ENCODE measurements around the gene MYLK.
A peak's percentile ranks its signal among the peaks of the same experiment; 100 is the strongest.

The MYLK gene

DNA sequence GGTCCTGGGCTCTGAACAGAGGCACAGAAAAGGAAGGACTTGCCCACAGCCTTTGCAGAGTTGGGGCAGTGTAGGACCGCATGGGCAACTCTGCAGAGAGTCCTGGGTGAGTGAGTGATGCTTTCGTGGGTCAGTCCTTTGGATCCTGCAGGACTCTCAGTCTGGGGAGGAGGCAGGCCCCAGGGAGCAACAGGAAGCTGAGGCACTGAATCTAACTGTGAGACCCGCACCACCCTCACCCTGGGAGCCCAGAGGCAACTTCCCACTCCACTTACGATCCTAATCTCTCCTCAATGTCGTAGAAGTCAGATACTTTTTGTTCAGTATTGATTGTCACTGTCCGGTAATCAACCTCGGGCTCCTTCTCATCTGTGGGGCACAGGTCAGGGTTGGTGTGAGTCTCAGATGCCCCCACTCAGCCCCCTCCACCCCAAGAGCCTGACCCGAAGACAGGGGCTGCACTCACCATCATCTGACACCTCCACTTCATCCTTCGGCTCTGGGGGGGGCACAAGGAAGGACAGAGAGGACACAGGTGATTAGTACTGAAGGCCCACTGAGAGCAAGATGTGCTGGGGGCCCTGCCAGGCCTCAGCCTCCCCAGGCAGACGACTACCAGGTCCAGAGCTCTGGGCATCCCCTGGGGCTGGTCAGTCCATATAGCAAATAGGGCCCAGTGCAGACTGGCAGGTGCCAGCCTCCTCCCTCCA is 235.3 kb downstream of the MYLK start:
- DNase-seq (ENCODE audit: low spot score) = no peak

DNA sequence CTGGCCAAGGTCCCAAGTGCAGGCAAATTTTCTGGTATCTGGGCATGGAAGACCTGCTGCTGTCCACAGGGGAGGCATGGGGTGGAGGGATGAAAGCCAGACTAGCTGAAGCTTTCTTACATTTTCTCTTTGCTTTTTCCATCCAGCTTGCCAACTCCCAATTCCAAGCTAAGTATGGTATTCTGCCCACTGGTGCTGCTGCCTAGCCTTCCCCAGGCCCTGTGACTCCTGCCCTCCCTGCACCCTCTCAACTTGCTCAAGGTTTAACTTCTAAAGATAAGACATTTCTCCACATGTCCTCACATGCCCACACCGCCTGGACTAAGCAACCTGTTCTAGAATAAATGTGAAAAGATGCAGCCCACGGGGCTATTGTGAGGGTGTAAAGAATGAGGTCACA is 239.8 kb downstream of the MYLK start:
- DNase-seq (ENCODE audit: low spot score) = no peak

DNA sequence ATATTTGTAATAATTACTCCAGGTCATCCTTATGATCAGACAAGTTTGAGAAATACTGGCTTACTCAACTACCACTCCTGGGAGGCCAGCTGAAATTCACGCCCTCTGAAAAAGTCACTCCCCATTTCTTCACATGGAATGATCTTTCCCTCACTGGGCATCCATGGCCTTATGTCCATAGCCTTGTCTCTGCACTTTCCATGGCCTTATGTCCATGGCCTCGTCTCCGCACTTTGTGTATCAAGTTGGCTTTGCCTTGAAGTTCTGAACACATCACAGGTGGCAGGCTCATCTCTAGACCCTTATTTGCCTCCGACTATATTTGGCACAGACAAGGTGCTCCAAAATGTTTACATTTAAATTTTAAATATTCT is 241.2 kb downstream of the MYLK start:
- no peak for DNase-seq (ENCODE audit: low spot score)

- peak; percentile 76 for DNase-seq (ENCODE audit: low spot score)
Observed at GRCh38 chr3:123642182-123642956, 241.8 kb downstream of the MYLK start.

GRCh38 chr3:123641505-123641904 is 242.6 kb downstream of the MYLK start:
- no peak for DNase-seq (ENCODE audit: low spot score)

- no peak for DNase-seq (ENCODE audit: low spot score)
Observed at GRCh38 chr3:123640740-123641462, 243.2 kb downstream of the MYLK start.

DNA sequence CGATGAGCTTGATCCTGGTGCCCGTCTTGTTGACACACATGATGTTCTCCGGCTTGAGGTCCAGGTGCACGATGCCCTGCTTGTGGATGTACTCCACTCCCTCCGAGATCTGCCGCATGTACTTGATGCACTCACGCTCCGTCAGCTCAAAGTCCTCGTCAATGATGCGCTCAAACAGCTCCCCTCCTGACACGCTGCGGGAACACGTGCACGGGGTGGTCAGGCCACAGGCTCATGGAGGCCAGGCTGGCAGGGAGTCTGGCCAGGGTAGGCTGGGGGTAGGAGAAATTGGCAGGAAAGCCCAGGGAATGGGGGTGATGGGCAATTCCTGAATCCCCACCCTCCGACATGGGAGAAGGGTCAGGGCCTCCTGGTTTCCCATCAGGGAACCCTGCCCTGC is 243.8 kb downstream of the MYLK start:
- no peak for DNase-seq (ENCODE audit: low spot score)

GRCh38 chr3:123638936-123639689 is 245.0 kb downstream of the MYLK start:
- no peak for DNase-seq (ENCODE audit: low spot score)

- no peak for DNase-seq (ENCODE audit: low spot score)
Observed at GRCh38 chr3:123637841-123638240, 246.3 kb downstream of the MYLK start.

DNA sequence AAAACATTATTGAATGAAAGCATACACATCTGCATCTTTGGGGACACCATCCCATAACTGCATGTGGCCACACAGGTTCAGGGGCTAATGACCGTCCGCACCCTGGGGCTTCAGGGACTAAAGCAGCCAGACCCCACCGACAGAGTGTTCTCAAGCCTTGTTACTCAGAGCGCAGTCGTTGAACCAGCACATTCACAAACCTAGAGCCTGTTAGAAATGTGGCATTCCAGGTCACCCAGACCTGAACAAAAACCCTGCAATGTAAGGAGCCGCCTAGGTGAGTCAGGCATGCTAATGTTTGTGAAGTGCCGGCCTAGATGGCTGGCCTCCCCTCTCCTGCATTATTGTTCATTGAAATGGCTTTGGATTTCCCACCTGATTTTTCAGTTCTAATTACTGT is 247.0 kb downstream of the MYLK start:
- DNase-seq (ENCODE audit: low spot score) = no peak

DNA sequence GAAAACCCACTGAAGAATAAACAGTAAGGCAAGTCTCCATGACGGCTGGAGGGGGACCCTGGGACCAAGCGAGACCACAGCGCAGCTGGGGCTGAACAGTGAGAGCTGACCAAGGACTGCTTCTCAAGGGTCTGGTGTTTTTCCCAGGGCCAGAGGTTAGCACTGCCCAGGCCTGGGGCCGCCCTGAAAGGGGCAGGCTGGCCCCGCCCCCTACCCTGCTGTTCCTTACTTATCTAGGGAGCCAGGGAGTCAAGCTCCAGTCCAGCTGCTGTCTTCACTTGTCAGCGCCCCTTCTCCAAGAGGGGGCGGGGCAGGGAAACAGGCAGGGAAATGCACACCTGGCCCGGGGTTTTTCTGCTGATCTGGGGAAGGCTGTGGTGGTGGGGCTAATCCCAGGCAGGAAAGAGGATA is 247.7 kb downstream of the MYLK start:
- DNase-seq (ENCODE audit: low spot score) = peak; percentile 62

DNA sequence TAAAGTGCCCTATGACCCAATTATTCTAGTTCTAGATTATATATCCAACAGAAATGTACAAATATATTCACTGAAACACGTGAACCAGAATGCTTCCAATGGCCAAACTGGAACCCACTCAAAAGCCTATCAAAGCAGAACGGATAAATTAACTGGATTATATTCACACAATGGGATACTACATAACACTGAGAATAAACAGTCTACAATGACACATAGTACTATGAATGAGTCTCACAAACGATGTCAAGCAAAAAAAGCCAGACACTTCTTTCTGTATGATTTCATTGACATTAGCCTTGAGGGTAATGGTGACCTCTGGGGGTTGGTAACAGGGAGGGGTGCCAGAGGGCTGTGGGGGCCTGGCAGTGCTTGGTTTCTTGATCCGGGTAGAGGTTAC is 248.4 kb downstream of the MYLK start:
- no peak for DNase-seq (ENCODE audit: low spot score)

GRCh38 chr3:123635217-123635616 is 248.9 kb downstream of the MYLK start:
- DNase-seq (ENCODE audit: low spot score) = no peak

DNA sequence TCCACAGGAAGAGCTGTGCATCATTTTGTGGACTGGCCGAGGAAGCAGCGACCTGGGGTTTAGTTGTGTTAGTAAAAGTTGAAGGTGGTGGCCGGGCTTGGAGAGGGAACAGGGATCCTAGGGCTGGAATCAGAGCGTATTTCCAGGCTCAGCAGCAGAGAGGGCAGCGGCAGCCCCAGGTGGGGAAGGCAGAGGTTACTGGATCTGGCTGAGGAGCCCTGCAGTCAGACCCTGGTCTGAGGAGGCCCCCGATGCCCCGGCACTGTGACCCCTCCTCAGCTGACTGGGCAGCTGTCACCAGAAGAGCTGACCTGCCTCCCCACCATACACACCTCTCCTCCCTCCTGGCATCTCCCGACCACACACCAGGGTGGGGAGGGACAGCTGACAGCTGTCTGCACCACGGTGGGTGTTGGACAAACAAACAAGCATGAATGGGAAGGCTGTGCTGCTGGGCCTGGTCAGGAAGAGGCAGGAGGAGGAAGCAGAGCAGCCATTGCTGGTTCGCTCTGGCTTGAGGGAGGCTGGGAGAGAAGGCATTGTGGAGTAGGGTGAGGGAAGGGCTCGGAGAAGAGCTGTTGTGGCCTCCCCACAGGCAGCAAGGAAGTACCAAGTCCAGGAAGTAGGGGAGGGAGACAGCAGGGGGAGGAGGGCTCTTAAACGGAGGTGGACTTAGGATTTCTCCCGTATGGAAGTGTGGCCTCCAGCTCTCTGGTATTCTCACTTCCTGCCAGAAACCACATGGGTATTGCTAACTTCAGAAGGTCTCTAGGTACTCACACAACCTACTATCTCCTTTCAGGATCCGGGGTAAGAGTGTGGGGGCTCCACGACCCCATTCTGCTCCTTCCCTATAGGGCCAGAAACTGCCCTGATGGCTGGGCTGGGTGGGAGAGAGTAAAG is 249.7 kb downstream of the MYLK start:
- no peak for DNase-seq (ENCODE audit: low spot score)

DNA sequence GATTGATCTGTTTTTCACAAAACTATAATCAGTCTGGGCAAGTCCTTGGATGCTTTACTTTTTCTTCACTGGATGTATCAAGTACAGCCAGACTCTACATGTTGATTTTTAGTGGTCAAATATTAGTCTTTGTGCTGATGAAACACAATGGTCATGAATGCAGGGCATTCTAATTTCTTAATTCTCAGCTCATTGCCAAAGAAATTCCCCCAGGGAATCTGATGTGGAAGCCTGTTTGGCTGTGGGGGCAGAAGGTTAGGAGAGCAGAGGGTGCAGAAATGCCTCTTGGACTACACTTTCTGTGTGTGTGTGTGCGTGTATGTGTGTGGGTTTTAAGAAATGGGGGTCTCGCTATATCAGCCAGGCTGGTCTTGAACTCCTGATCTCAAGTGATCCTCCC is 250.6 kb downstream of the MYLK start:
- DNase-seq (ENCODE audit: low spot score) = no peak

DNA sequence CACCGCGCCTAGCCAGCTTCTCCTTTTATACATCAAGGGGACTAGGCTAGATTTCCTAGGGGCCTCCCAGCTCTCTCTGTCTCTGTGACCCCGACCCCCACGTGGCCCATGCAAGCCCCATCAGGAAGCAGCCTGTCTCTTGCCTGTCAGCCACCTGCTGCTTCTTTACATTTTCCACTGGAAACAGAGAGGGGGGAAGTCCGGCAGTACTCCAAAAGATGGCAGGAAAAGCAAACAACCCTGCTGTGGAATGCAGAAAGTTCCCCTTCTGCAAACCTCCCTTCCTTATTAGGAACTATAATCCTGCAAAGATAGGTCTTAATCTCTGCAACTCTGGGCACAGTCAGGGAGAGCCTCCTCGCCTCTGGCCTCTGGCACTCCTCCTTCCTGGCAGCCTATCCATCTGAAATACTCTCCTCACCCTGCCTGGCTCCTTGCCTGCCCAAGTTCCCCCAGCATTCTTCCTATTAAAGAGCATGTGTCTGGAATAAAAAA is 251.9 kb downstream of the MYLK start:
- DNase-seq (ENCODE audit: low spot score) = no peak

GRCh38 chr3:123629747-123630047 is 254.4 kb downstream of the MYLK start:
- DNase-seq (ENCODE audit: low spot score) = no peak

GRCh38 chr3:123628996-123629746 is 255.0 kb downstream of the MYLK start:
- no peak for DNase-seq (ENCODE audit: low spot score)

GRCh38 chr3:123627673-123628670 is 256.2 kb downstream of the MYLK start:
- DNase-seq (ENCODE audit: low spot score) = no peak
